Measurements from ENCODE around the gene TSEN34. TPM values are rescaled to one million over a fixed set of nuclear protein-coding genes. Genes with fewer than 3 reads are reported as not detected.
"Not testable (repeated sequence)": the region's sequence is repeated elsewhere in the genome, so short reads cannot be mapped to it uniquely, and the experiment has no call there.

TSEN34 gene
- polyA plus RNA-seq, 4 donors: 32.7 to 57.8 (median 44.8) TPM

DNA sequence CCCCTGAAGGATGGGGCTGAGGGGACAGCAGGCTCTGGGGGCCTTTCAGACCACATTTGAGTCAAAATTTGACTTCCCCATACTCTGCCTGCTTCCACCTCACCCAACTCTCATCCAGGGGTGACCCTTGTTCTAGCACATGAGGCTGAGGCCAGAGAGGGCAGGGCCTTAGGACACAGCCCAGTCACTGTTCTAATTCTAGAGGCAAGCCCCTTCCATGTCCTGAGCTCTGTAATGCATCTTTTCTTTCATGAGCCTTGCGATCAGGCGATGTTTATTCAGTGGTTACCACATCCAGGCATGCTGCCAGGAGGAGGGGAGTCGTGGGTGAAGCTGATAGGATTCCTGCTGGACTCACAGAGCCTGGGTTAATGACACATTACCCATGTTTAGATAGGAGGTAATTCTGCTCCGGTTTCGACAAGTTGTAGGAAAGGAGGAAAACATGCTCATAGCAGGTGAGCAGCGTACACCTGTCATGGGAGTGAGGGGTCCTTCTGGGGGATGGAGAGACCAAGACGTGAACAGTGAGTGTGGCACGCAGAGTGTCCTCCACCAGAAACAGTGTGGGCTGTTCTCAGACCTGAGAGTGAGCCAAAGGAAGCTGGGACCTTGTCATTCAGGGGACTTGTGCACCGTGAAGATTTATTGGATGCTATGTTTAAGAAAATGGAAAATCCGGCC, 18.8 kb downstream of the TSEN34 start:
- H3K27me3 ChIP-seq (ENCODE audit: control insufficient read depth in 3 of 3, insufficient read depth in 3 of 3, low read length in 3 of 3): no peaks in the 10 kb centered on the region
- 7 to 24% (median 9%) methylated on average over 10 of the region's 10 CpGs for WGBS, 3 donors
- DNase-seq (peak; percentile 96 to 97), FAIRE-seq (no peak)
- peaks cover 9 to 42% (median 9%) of the 10 kb centered on the region in 3 donors for H3K36me3 ChIP-seq (ENCODE audit: control insufficient read depth in 3 of 3, insufficient read depth in 2 of 3, low read depth in 1 of 3, low read length in 3 of 3)
- peak overlapping the region; percentile 42 to 99 (median 92) for H3K27ac ChIP-seq (ENCODE audit: low read depth in 1 of 3, low read length in 2 of 3)
- no peaks in the 10 kb centered on the region for H3K9me3 ChIP-seq (ENCODE audit: control insufficient read depth in 2 of 2, insufficient read depth in 1 of 2, low read depth in 1 of 2, low read length in 1 of 2)
- H3K4me3 ChIP-seq (ENCODE audit: low read depth in 1 of 3, low read length in 3 of 3): no peak overlapping the region
- H3K4me1 ChIP-seq (ENCODE audit: control insufficient read depth in 3 of 3, insufficient read depth in 2 of 3, low read depth in 1 of 3, low read length in 2 of 3): peaks cover 10 to 44% (median 11%) of the 10 kb centered on the region in 3 donors

DNA sequence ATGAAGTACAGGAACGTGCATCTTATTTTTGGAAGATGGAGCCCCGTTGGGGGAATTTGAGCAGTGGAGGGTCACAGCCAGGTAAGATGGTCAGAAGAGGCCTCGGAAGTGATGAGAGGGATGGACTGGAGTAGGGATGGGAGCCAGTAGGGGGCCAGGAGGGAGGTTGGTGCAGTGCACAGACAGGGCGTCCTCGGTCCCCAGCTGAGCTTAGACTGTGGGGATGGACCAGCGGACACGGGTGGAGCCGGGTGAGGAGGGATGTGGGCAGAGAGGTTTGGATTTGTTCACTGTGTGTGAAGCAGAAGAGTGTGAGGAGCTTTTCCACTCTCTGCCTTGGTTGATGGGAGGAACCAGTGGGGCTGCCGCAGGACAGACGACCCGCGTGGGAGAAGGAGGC, 20.1 kb downstream of the TSEN34 start:
- H3K27ac ChIP-seq (ENCODE audit: low read depth in 1 of 3, low read length in 2 of 3): peak overlapping the region; percentile 2 to 99 (median 82)
- 74 to 79% (median 77%) methylated on average over 12 of the region's 12 CpGs for WGBS, 3 donors
- peaks cover 7 to 31% (median 8%) of the 10 kb centered on the region in 3 donors for H3K36me3 ChIP-seq (ENCODE audit: control insufficient read depth in 3 of 3, insufficient read depth in 2 of 3, low read depth in 1 of 3, low read length in 3 of 3)
- DNase-seq: no peak
- no peak overlapping the region for H3K4me3 ChIP-seq (ENCODE audit: low read depth in 1 of 3, low read length in 3 of 3)
- peaks cover 10 to 44% (median 11%) of the 10 kb centered on the region in 3 donors for H3K4me1 ChIP-seq (ENCODE audit: control insufficient read depth in 3 of 3, insufficient read depth in 2 of 3, low read depth in 1 of 3, low read length in 2 of 3)
- H3K9me3 ChIP-seq (ENCODE audit: control insufficient read depth in 2 of 2, insufficient read depth in 1 of 2, low read depth in 1 of 2, low read length in 1 of 2): no peaks in the 10 kb centered on the region
- no peak for FAIRE-seq
- H3K27me3 ChIP-seq (ENCODE audit: control insufficient read depth in 3 of 3, insufficient read depth in 3 of 3, low read length in 3 of 3): no peaks in the 10 kb centered on the region

- not testable (repeated sequence) for H3K4me3 ChIP-seq (ENCODE audit: low read depth in 1 of 3, low read length in 3 of 3); H3K9me3 ChIP-seq (ENCODE audit: control insufficient read depth in 2 of 2, insufficient read depth in 1 of 2, low read depth in 1 of 2, low read length in 1 of 2); DNase-seq; H3K27me3 ChIP-seq (ENCODE audit: control insufficient read depth in 3 of 3, insufficient read depth in 3 of 3, low read length in 3 of 3); H3K36me3 ChIP-seq (ENCODE audit: control insufficient read depth in 3 of 3, insufficient read depth in 2 of 3, low read depth in 1 of 3, low read length in 3 of 3); H3K27ac ChIP-seq (ENCODE audit: low read depth in 1 of 3, low read length in 2 of 3); FAIRE-seq
- H3K4me1 ChIP-seq (ENCODE audit: control insufficient read depth in 3 of 3, insufficient read depth in 2 of 3, low read depth in 1 of 3, low read length in 2 of 3): peaks cover 5 to 21% (median 9%) of the 10 kb centered on the region in 3 donors
- 48 to 60% (median 50%) methylated on average over 3 to 5 of the region's 5 CpGs for WGBS, 3 donors
Observed at GRCh38 chr19:54214217-54214616, 23.1 kb downstream of the TSEN34 start.

DNA sequence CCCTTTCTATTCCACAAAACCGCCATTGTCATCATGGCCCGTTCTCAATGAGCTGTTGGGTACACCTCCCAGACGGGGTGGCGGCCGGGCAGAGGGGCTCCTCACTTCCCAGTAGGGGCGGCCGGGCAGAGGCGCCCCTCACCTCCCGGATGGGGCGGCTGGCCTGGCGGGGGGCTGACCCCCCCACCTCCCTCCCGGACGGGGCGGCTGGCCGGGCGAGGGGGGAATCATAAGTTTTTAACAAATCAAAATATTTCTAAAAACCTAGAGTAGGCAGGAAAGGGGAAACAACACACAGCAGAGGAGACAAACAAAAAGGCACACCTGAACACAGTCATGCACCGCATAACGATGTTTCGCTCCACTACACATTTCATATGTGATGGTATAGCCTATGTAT, 23.6 kb downstream of the TSEN34 start:
- H3K36me3 ChIP-seq (ENCODE audit: control insufficient read depth in 3 of 3, insufficient read depth in 2 of 3, low read depth in 1 of 3, low read length in 3 of 3); DNase-seq; H3K27ac ChIP-seq (ENCODE audit: low read depth in 1 of 3, low read length in 2 of 3); H3K27me3 ChIP-seq (ENCODE audit: control insufficient read depth in 3 of 3, insufficient read depth in 3 of 3, low read length in 3 of 3); H3K4me3 ChIP-seq (ENCODE audit: low read depth in 1 of 3, low read length in 3 of 3); H3K9me3 ChIP-seq (ENCODE audit: control insufficient read depth in 2 of 2, insufficient read depth in 1 of 2, low read depth in 1 of 2, low read length in 1 of 2); FAIRE-seq: not testable (repeated sequence)
- H3K4me1 ChIP-seq (ENCODE audit: control insufficient read depth in 3 of 3, insufficient read depth in 2 of 3, low read depth in 1 of 3, low read length in 2 of 3): peaks cover 3 to 16% (median 6%) of the 10 kb centered on the region in 3 donors
- 95 to 99% (median 96%) methylated on average over 11 to 16 of the region's 19 CpGs for WGBS, 3 donors

- Histone ChIP-seq H3K36me3 (ENCODE audit: control insufficient read depth in 3 of 3, insufficient read depth in 2 of 3, low read depth in 1 of 3, low read length in 3 of 3) (peaks cover 0 to 3% (median 0%) of the 10 kb centered on the region in 3 donors), H3K9me3 (ENCODE audit: control insufficient read depth in 2 of 2, insufficient read depth in 1 of 2, low read depth in 1 of 2, low read length in 1 of 2) (no peaks in the 10 kb centered on the region), H3K4me3 (ENCODE audit: low read depth in 1 of 3, low read length in 3 of 3) (no peak overlapping the region), H3K4me1 (ENCODE audit: control insufficient read depth in 3 of 3, insufficient read depth in 2 of 3, low read depth in 1 of 3, low read length in 2 of 3) (no peaks in the 10 kb centered on the region), H3K27me3 (ENCODE audit: control insufficient read depth in 3 of 3, insufficient read depth in 3 of 3, low read length in 3 of 3) (no peaks in the 10 kb centered on the region), H3K27ac (ENCODE audit: low read depth in 1 of 3, low read length in 2 of 3) (no peak overlapping the region)
- 83 to 93% (median 92%) methylated on average over 8 to 9 of the region's 9 CpGs for WGBS, 3 donors
- no peak for DNase-seq
- no peak for FAIRE-seq
Observed at GRCh38 chr19:54216869-54217268, 25.8 kb downstream of the TSEN34 start.

GRCh38 chr19:54217517-54218247, 26.6 kb downstream of the TSEN34 start:
- DNase-seq; H3K4me3 ChIP-seq (ENCODE audit: low read depth in 1 of 3, low read length in 3 of 3); H3K27ac ChIP-seq (ENCODE audit: low read depth in 1 of 3, low read length in 2 of 3); H3K9me3 ChIP-seq (ENCODE audit: control insufficient read depth in 2 of 2, insufficient read depth in 1 of 2, low read depth in 1 of 2, low read length in 1 of 2); FAIRE-seq; H3K36me3 ChIP-seq (ENCODE audit: control insufficient read depth in 3 of 3, insufficient read depth in 2 of 3, low read depth in 1 of 3, low read length in 3 of 3); H3K4me1 ChIP-seq (ENCODE audit: control insufficient read depth in 3 of 3, insufficient read depth in 2 of 3, low read depth in 1 of 3, low read length in 2 of 3); H3K27me3 ChIP-seq (ENCODE audit: control insufficient read depth in 3 of 3, insufficient read depth in 3 of 3, low read length in 3 of 3): not testable (repeated sequence)
- WGBS, 3 donors: 65 to 77% (median 70%) methylated on average over 11 to 17 of the region's 20 CpGs

GRCh38 chr19:54218259-54218658, 27.2 kb downstream of the TSEN34 start:
- Histone ChIP-seq H3K9me3 (ENCODE audit: control insufficient read depth in 2 of 2, insufficient read depth in 1 of 2, low read depth in 1 of 2, low read length in 1 of 2) (no peaks in the 10 kb centered on the region), H3K36me3 (ENCODE audit: control insufficient read depth in 3 of 3, insufficient read depth in 2 of 3, low read depth in 1 of 3, low read length in 3 of 3) (peaks cover 0 to 3% (median 0%) of the 10 kb centered on the region in 3 donors), H3K27ac (ENCODE audit: low read depth in 1 of 3, low read length in 2 of 3) (no peak overlapping the region), H3K4me3 (ENCODE audit: low read depth in 1 of 3, low read length in 3 of 3) (no peak overlapping the region), H3K27me3 (ENCODE audit: control insufficient read depth in 3 of 3, insufficient read depth in 3 of 3, low read length in 3 of 3) (no peaks in the 10 kb centered on the region), H3K4me1 (ENCODE audit: control insufficient read depth in 3 of 3, insufficient read depth in 2 of 3, low read depth in 1 of 3, low read length in 2 of 3) (no peaks in the 10 kb centered on the region)
- WGBS, 3 donors: 82 to 86% (median 85%) methylated on average over 8 of the region's 8 CpGs
- DNase-seq: no peak
- FAIRE-seq: no peak

- H3K4me3 ChIP-seq (ENCODE audit: low read depth in 1 of 3, low read length in 3 of 3): no peak overlapping the region
- no peaks in the 10 kb centered on the region for H3K4me1 ChIP-seq (ENCODE audit: control insufficient read depth in 3 of 3, insufficient read depth in 2 of 3, low read depth in 1 of 3, low read length in 2 of 3)
- no peak overlapping the region for H3K27ac ChIP-seq (ENCODE audit: low read depth in 1 of 3, low read length in 2 of 3)
- FAIRE-seq (no peak), DNase-seq (no peak)
- H3K9me3 ChIP-seq (ENCODE audit: control insufficient read depth in 2 of 2, insufficient read depth in 1 of 2, low read depth in 1 of 2, low read length in 1 of 2): no peaks in the 10 kb centered on the region
- peaks cover 0 to 3% (median 0%) of the 10 kb centered on the region in 3 donors for H3K36me3 ChIP-seq (ENCODE audit: control insufficient read depth in 3 of 3, insufficient read depth in 2 of 3, low read depth in 1 of 3, low read length in 3 of 3)
- no peaks in the 10 kb centered on the region for H3K27me3 ChIP-seq (ENCODE audit: control insufficient read depth in 3 of 3, insufficient read depth in 3 of 3, low read length in 3 of 3)
- 90 to 93% (median 91%) methylated on average over 27 of the region's 27 CpGs for WGBS, 3 donors
Observed at GRCh38 chr19:54218960-54219661, 28.0 kb downstream of the TSEN34 start.

Measured in small intestine (tissue), 7 donors.